Adrenal gland (tissue), 12 donors: Measurements from ENCODE around the gene RBFOX1. TPM values are rescaled to one million over a fixed set of nuclear protein-coding genes. Genes with fewer than 3 reads are reported as not detected.

ENCODE experiments used
- DNase-seq, 7 donors: peaks; one replicate each; pipeline ENCODE4 v3.0.0-alpha.2; 2019 to 2020
- H3K27ac ChIP-seq, 5 donors: fragments of 200-600 bp; sonication (generic) in 4 of 5; 1 replicate in 3 of 5; 2 replicates in 2 of 5; pipeline versions ENCODE4 v1.5.1 to v1.8.0; 2016 to 2020; ENCODE audit warnings: mild to moderate bottlenecking in 1 of 5
- H3K27me3 ChIP-seq: fragments of 200-600 bp; 2 replicates; pipeline ENCODE4 v1.8.0; 2021
- H3K36me3 ChIP-seq, 2 donors: fragments of 200-600 bp; replicated peaks in 1 of 2; 1 replicate in 1 of 2; 2 replicates in 1 of 2; pipeline versions ENCODE4 v1.5.1 to v1.8.0; 2018 to 2022
- H3K4me1 ChIP-seq, 2 donors: fragments of 200-600 bp; replicated peaks in 1 of 2; 1 replicate in 1 of 2; 2 replicates in 1 of 2; pipeline versions ENCODE4 v1.5.1 to v1.8.0; 2018 to 2021
- H3K4me3 ChIP-seq, 4 donors: fragments of 200-600 bp; sonication (generic) in 3 of 4; one replicate each; pipeline ENCODE4 v1.5.1; 2016 to 2018
- H3K9me3 ChIP-seq, 3 donors: fragments of 200-600 bp; sonication (generic) in 1 of 3; replicated peaks in 1 of 3; 1 replicate in 2 of 3; 2 replicates in 1 of 3; pipeline versions ENCODE4 v1.5.1 to v1.8.0; 2016 to 2021
- CTCF ChIP-seq, 6 experiments: fragments of 450-650 bp in 4 of 6; fragments of 200-600 bp in 2 of 6; sonication (generic) in 1 of 6; IDR thresholded peaks; 1 replicate in 5 of 6; 2 replicates in 1 of 6; pipeline versions ENCODE4 v1.5.1 to v1.8.0; 2016 to 2021; ENCODE audit warnings: antibody characterized with exemption in 6 of 6, mild to moderate bottlenecking in 2 of 6, moderate library complexity in 1 of 6
- POLR2A ChIP-seq, 2 donors: fragments of 450-650 bp; IDR thresholded peaks; one replicate each; pipeline ENCODE4 v1.6.1; 2017; ENCODE audit warnings: antibody characterized with exemption in 2 of 2, mild to moderate bottlenecking in 2 of 2, moderate library complexity in 1 of 2
- WGBS, 4 donors: extraction: QIAGEN DNeasy Blood & Tissue Kit in 2 of 4; methylation state at CpG; one replicate each; pipeline versions ENCODE4 v1.1.5 to v1.1.7; 2013 to 2017; 5-methylcytosine and 5-hydroxymethylcytosine counted together
- intact Hi-C, 2 donors: fragments of 100-400 bp; cut with DNase I; formaldehyde crosslinking; loops; one replicate each; pipeline versions ENCODE4 v1.14.1 to v1.15.0; 2022 to 2023
- polyA plus RNA-seq, 3 donors: library from polyadenylated mRNA; stranded (reverse); fragments of 200-250 nt in 2 of 3; fragments of 350-450 nt in 1 of 3; fragmentation: Illumina TruSeq in 1 of 3; extraction: RNeasy Lipid Tissue Mini Kit (QIAGEN cat#74804) in 1 of 3; gene quantifications; one replicate each; pipeline ENCODE4 v1.2.3, GENCODE V29; 2013 to 2014
- total RNA-seq, 9 donors: library from RNA; depleted of rRNA in 4 of 9; stranded (reverse); fragments of >200 nt in 4 of 9; fragments of 120-200 nt in 1 of 9; fragmentation: NEBNext Ultra II Directional in 1 of 9; extraction: Animal tissue kit (Norgen Biotek cat#: 25700) in 1 of 9; gene quantifications; one replicate each; pipeline versions ENCODE4 v1.1.0 to v1.2.4, GENCODE V29; 2013 to 2023
- donor health status: healthy with polysubstance abuse.
- donor health status: Bipolar disorder and iron deficiency.
- donor health status: DM: yes; HTN: yes; CAD: no.
- donor health status: DM: no; HTN: no; CAD: no.
- donor health status: DM: no; HTN: no; CAD: no.
- donor health status: DM: yes; HTN: yes; CAD: no.

Gene RBFOX1
- total and polyA plus RNA-seq, 12 donors, result 0.19 to 6.3 (median 0.71) TPM; not detected in 4

GRCh38 chr16:7397901-7398300 is 65.3 kb downstream of the RBFOX1 start:
- no peak for TF ChIP-seq CTCF (IDR thresholded peaks at IDR 0.05)
- TF ChIP-seq POLR2A (IDR thresholded peaks at IDR 0.05), result no peak
- 73 to 79% (median 74%) methylated on average over 5 of the region's 5 CpGs for WGBS, 4 donors
- Histone ChIP-seq H3K27ac (no peak overlapping the region), H3K27me3 (no peaks in the 10 kb centered on the region), H3K4me1 (no peaks in the 10 kb centered on the region), H3K9me3 (no peaks in the 10 kb centered on the region), H3K4me3 (no peak overlapping the region), H3K36me3 (no peaks in the 10 kb centered on the region)
- DNase-seq, result no peak
- intact Hi-C loops, result no loop called here

- TF ChIP-seq POLR2A (IDR thresholded peaks at IDR 0.05) (no peak), CTCF (IDR thresholded peaks at IDR 0.05) (no peak)
- Histone ChIP-seq H3K9me3 (no peaks in the 10 kb centered on the region), H3K27me3 (no peaks in the 10 kb centered on the region), H3K36me3 (no peaks in the 10 kb centered on the region), H3K4me3 (no peak overlapping the region), H3K4me1 (no peaks in the 10 kb centered on the region), H3K27ac (no peak overlapping the region)
- no peak for DNase-seq
- intact Hi-C loops, result no loop called here
- 81 to 94% (median 84%) methylated on average over 4 of the region's 4 CpGs for WGBS, 4 donors
These were observed 65.9 kb downstream of the RBFOX1 start for GRCh38 chr16:7398536-7398935.

- no peak for DNase-seq
- Histone ChIP-seq H3K9me3 (no peaks in the 10 kb centered on the region), H3K27ac (no peak overlapping the region), H3K4me3 (no peak overlapping the region), H3K36me3 (no peaks in the 10 kb centered on the region), H3K27me3 (no peaks in the 10 kb centered on the region), H3K4me1 (no peaks in the 10 kb centered on the region)
- 85 to 92% (median 88%) methylated on average over 7 of the region's 7 CpGs for WGBS, 4 donors
- TF ChIP-seq POLR2A (IDR thresholded peaks at IDR 0.05) (no peak), CTCF (IDR thresholded peaks at IDR 0.05) (no peak)
- intact Hi-C loops, result no loop called here
These were observed 66.7 kb downstream of the RBFOX1 start for GRCh38 chr16:7399296-7399695.

- intact Hi-C loops, result no loop called here
- no peak overlapping the region for H3K27ac ChIP-seq
- DNase-seq, result no peak
- no peaks in the 10 kb centered on the region for H3K9me3 ChIP-seq
- TF ChIP-seq CTCF (IDR thresholded peaks at IDR 0.05) (no peak), POLR2A (IDR thresholded peaks at IDR 0.05) (no peak)
- H3K27me3 ChIP-seq, result no peaks in the 10 kb centered on the region
- no peak overlapping the region for H3K4me3 ChIP-seq
- H3K36me3 ChIP-seq, result no peaks in the 10 kb centered on the region
- no peaks in the 10 kb centered on the region for H3K4me1 ChIP-seq
- WGBS, 4 donors, result 50 to 85% (median 53%) methylated on average over 5 of the region's 5 CpGs
These were observed 67.7 kb downstream of the RBFOX1 start for GRCh38 chr16:7400117-7400890.
